HG02840 (cell line): ENCODE results near the gene TBC1D8.

Experiments
- ATAC-seq: cut with Tn5 transposase; IDR thresholded peaks from one replicate; pipeline ENCODE4 v1.9.1; 2021; ENCODE audit warnings: mild to moderate bottlenecking, moderate library complexity, moderate number of reproducible peaks; ENCODE audit not compliant: unreplicated experiment, low FRiP score

The TBC1D8 gene

DNA sequence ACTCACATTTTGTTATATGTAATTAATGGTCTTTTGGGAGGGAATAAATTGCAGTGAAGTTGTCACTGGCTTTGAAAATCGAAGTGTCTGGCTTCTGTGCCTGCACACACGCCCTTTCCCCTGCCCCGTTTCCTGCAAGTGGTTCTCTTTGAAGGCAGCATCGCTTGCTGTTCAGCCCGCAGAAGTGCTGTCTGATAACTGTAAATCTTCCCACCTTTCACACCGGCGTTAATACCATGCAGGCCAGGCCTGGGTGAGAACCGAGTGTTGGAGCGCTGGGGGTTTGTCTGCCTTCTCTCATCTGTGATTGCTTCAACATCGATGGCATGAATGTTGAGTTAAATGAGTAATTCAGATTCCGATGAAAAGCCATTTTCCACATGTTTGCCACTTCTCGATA is 187.0 kb downstream of the TBC1D8 start:
- ATAC-seq, result no peak

DNA sequence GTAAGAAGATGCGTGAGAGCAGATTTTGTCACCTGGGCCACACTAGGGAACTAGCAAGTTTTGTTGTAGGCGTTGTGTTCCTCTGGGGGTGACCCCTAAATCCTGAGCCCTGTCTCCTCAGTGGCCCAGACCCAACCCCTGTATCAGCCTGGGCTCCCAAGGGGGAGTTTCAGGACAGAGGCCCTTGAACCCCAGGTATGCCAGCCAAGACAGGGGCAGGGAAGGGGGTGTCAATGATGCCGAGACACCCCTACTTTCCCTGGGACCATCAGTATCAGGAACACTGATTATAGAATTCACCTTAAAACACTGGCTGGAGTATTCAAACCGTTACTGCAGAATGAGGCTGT is 188.2 kb downstream of the TBC1D8 start:
- ATAC-seq, result no peak

DNA sequence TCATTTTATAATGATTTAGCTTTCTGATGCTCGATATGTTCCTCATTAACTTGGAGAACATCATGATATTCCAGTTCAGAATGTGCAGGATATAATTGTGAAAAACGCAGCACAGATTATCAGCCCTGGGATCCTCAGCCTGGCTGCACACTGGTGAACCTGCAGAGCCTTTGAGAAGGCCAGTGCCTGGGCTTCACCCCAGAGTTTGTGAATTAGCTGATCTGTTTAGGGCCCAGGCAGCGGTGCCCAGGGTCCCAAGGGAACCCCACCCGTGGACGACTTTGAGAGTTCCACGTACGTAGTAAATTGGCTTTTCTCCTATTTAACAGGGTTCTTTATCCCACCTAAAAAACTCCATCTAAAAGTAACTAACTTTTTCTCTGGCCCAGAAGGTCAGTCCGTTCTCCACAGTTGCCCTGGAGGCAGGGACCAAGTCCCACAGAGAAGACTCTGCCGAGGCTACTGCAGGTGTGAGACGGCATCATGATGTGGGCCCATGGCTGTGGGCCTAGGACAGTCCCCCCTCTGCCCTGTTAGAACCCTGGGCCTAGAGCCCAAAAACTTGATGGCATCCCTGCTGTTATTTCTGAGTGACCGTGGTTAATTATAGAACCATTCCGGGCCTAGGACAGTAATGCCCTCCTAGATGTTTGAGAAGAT is 188.7 kb downstream of the TBC1D8 start:
- no peak for ATAC-seq

DNA sequence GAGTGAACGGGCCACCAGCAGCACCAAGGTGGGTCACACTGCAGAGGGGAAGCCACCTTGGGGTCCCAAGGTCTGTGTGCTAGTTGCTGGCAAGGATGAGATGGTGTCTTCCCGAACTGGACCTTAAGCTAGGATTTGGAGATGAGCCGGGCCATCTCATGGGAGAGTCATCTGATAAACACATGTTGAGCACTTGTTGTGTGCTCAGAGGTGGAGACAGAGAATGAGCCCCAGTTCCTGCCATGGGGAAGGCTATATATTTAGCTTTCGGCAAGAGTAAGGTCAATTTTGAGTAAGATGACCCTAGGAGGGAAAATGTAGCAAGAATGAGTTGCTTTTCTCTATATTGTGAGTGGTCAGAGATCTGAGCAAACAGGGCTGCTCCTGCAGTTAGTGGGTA is 190.5 kb downstream of the TBC1D8 start:
- no peak for ATAC-seq

DNA sequence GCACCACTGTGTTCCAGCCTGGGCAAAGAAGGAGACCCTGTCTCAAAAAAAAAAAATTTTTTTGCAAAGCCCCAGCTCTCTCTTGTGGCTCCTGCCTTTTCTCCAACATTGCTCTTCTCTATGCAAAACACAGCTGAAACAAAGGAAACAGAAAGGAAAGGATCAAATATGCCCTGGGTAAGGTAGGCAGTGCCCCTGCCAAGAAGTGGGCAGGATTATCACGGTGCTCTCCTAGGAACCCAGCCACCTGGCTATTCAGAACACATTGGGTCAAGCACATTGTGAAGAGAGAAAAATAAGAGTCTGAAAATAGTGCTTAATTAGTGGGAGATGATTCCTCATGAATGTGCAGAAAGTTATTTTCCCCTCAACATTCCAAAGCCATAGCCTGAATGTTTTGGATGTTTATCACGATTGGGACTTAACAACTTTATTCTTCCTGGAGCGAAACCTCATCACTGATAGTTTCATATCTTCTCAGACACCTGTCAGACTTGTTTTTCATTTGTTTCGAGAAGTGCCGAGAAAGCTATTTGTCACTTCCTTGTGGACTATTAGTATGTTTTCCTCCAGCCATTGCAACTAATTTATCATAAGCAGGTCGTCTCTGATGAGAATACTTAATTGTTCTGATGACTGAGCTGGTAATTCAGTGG is 191.8 kb downstream of the TBC1D8 start:
- ATAC-seq, result no peak

DNA sequence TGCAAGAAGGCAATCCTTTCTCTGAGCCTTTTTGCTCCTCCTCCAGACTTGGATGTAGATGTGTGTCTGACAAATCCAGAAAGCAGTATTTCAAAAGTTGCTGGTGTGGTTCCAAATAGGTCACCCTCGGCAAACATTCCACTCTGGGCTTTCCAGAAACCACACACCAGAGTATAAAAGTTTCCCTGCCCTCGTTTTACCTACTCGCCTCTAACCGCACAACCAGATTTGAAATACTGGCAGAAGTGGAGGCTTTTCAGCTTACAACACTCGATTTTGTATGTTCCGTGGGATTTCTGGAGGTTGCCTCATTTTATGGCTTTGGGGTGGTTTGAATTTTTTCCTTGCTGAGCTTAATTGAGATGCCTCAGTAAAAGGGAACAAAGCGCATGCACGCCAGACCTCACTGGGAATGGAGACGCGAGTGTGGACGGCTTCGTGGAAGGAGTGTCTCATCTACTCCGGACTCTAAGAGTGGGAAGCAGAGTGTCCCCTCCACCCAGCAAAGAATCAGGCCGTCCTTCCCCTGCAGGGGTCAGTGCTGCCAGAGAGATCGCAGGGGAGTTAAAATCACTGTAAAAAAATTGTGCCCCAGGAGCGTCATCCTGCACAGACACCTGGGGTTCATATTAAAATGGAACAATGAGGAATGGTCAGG is 193.1 kb downstream of the TBC1D8 start:
- ATAC-seq, result no peak
